HepG2 (cell line): ENCODE data around the gene P2RY2. TPM values are rescaled to one million over a fixed set of nuclear protein-coding genes. Genes with fewer than 3 reads are reported as not detected.
A peak's percentile ranks its signal among the peaks of the same experiment; 100 is the strongest.

Experiments
- CHD2 ChIP-seq: IDR thresholded peaks from 2 replicates; pipeline ENCODE4 v1.6.1; 2011; ENCODE audit warnings: low read depth, low read length, improper control_type of control experiment
- E2F5 ChIP-seq: sonication (generic); formaldehyde crosslinking; conservative IDR thresholded peaks from 2 replicates; pipeline ENCODE4 v1.4.0; 2020; ENCODE audit warnings: missing genetic modification reagents
- GATAD2A ChIP-seq: IDR thresholded peaks from 2 replicates; pipeline ENCODE4 v1.6.1; 2016
- HMGXB3 ChIP-seq: sonication (generic); formaldehyde crosslinking; IDR thresholded peaks from 2 replicates; pipeline ENCODE4 v1.4.0; 2020; ENCODE audit warnings: missing genetic modification reagents, borderline replicate concordance
- MTF2 ChIP-seq: sonication (generic); formaldehyde crosslinking; IDR thresholded peaks from 2 replicates; pipeline ENCODE4 v1.5.0; 2020; ENCODE audit warnings: missing genetic modification reagents, borderline replicate concordance
- MZF1 ChIP-seq: sonication (generic); formaldehyde crosslinking; IDR thresholded peaks from 2 replicates; pipeline ENCODE4 v1.8.1; 2023; ENCODE audit warnings: mild to moderate bottlenecking, missing genetic modification reagents, borderline replicate concordance
- NAIF1 ChIP-seq: sonication (generic); formaldehyde crosslinking; IDR thresholded peaks from 2 replicates; pipeline ENCODE4 v1.5.0; 2020; ENCODE audit warnings: mild to moderate bottlenecking, missing genetic modification reagents, borderline replicate concordance
- PBX2 ChIP-seq: IDR thresholded peaks from 2 replicates; pipeline ENCODE4 v1.6.1; 2016; ENCODE audit warnings: control low read depth
- SMC3 ChIP-seq: IDR thresholded peaks from 2 replicates; pipeline ENCODE4 v1.6.1; 2011; ENCODE audit warnings: low read length, improper control_type of control experiment
- SNAI1 ChIP-seq: sonication (generic); formaldehyde crosslinking; IDR thresholded peaks from 2 replicates; pipeline ENCODE4 v1.5.0; 2020; ENCODE audit warnings: mild to moderate bottlenecking, missing genetic modification reagents, borderline replicate concordance
- WIZ ChIP-seq: sonication (generic); formaldehyde crosslinking; IDR thresholded peaks from 2 replicates; pipeline ENCODE4 v1.5.1; 2020; ENCODE audit warnings: mild to moderate bottlenecking, missing genetic modification reagents
- ZFP91 ChIP-seq: sonication (generic); formaldehyde crosslinking; IDR thresholded peaks from 2 replicates; pipeline ENCODE4 v1.9.0; 2022; ENCODE audit warnings: missing genetic modification reagents, mild to moderate bottlenecking, borderline replicate concordance
- polyA plus RNA-seq, 8 experiments: library from polyadenylated mRNA; depleted of rRNA in 3 of 8; stranded (reverse) in 7 of 8; unstranded in 1 of 8; fragments of >200 nt; fragmentation: Illumina TruSeq in 4 of 8; extraction: Trizol in 4 of 8; gene quantifications; 2 replicates each; pipeline versions ENCODE4 v1.2.1 to v1.2.3, GENCODE V29; 2011 to 2016; ENCODE audit warnings: low read depth in 4 of 8, missing spikeins in 1 of 8, mixed read lengths in 1 of 8; ENCODE audit not compliant: insufficient read depth in 1 of 8
- total RNA-seq, 5 experiments: library from RNA; depleted of rRNA; stranded (reverse); fragments of >200 nt; fragmentation: Illumina TruSeq; extraction: Trizol; gene quantifications; 2 replicates each; pipeline ENCODE4 v1.2.3, GENCODE V29; 2016; ENCODE audit warnings: low read depth in 1 of 5
- TF ChIP-seq, protein P1 (sequence below): sonication (generic); formaldehyde crosslinking; IDR thresholded peaks from 2 replicates; pipeline ENCODE4 v1.4.0; 2020; ENCODE audit warnings: missing genetic modification reagents, borderline replicate concordance
- TF ChIP-seq, protein P2 (sequence below): IDR thresholded peaks from 2 replicates; pipeline ENCODE4 v1.6.1; 2016; ENCODE audit warnings: missing compliant biosample characterization, missing genetic modification reagents, borderline replicate concordance

The P2RY2 gene
- total and polyA plus RNA-seq, 2 of the 13 experiments (the other 11 are each of a cell fraction or from before 2014, with no cell fraction given): 0.95 to 3.1 TPM

DNA sequence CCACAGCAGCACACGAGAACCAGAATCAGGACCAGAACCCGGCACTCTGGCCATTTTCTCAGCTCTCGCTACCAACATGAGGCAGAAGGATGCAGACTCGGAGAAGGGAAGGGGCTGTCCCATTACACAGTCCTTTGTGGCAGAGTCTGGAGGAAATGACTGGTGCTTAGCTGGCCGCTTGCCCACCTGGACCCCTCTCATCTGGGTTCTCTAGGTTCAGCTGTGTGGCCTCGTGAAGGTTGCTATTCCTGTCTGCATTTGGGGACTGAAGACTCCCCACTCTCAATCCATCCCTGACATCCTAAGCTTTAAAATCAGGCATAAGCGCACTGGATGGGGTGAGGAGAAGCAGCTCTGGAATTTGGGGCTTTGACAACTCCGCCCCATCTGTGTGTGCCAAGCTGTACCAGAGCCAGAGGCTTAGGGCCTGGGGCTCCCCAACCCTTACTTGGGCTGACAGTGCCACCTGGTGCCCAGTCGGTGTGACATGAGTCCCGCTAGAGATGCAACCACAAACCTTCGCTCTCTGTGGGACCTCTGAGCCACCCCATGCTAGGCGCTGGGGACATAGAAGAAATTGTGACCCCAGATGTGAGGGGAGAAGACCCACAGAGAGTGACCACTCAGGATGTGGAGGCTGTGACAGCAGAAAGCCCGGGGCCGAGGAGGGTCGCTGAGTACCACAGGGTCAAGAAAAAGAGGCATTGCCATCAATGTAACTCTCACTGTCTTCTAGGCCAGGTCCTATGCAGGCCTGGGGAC, 40.1 kb upstream of the P2RY2 start (continued):
- peak; percentile 57 for TF ChIP-seq ZFP91 (CRISPR knock-in tag)
- TF ChIP-seq PBX2: no peak
- peak; percentile 92 for TF ChIP-seq SMC3
- TF ChIP-seq E2F5 (CRISPR knock-in tag): no peak
- TF ChIP-seq HMGXB3 (CRISPR knock-in tag): no peak
- TF ChIP-seq SNAI1: no peak
- peak; percentile 29; the same call in 1 of the 2 replicates for TF ChIP-seq GATAD2A
- TF ChIP-seq, protein P1, sequence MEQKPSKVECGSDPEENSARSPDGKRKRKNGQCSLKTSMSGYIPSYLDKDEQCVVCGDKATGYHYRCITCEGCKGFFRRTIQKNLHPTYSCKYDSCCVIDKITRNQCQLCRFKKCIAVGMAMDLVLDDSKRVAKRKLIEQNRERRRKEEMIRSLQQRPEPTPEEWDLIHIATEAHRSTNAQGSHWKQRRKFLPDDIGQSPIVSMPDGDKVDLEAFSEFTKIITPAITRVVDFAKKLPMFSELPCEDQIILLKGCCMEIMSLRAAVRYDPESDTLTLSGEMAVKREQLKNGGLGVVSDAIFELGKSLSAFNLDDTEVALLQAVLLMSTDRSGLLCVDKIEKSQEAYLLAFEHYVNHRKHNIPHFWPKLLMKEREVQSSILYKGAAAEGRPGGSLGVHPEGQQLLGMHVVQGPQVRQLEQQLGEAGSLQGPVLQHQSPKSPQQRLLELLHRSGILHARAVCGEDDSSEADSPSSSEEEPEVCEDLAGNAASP (CRISPR knock-in tag): peak; percentile 33; the same call in 1 of the 2 replicates
- no peak for TF ChIP-seq WIZ (CRISPR knock-in tag)
- TF ChIP-seq MTF2 (CRISPR knock-in tag): no peak
- TF ChIP-seq MZF1 (CRISPR knock-in tag): no peak
- TF ChIP-seq, protein P2, sequence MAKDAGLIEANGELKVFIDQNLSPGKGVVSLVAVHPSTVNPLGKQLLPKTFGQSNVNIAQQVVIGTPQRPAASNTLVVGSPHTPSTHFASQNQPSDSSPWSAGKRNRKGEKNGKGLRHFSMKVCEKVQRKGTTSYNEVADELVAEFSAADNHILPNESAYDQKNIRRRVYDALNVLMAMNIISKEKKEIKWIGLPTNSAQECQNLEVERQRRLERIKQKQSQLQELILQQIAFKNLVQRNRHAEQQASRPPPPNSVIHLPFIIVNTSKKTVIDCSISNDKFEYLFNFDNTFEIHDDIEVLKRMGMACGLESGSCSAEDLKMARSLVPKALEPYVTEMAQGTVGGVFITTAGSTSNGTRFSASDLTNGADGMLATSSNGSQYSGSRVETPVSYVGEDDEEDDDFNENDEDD: no peak
- TF ChIP-seq NAIF1 (CRISPR knock-in tag): no peak
- TF ChIP-seq CHD2: no peak
